Muscle layer of duodenum (tissue), 2 donors: ENCODE data around the gene TMEM255B.

ENCODE experiments used
- H3K27ac ChIP-seq: one replicate; pipeline ENCODE4 v1.7.0; 2013; ENCODE audit warnings: mild to moderate bottlenecking, low read length
- H3K27me3 ChIP-seq: one replicate; pipeline ENCODE4 v1.7.0; 2013; ENCODE audit warnings: low read depth, mild to moderate bottlenecking, control low read depth, low read length
- H3K36me3 ChIP-seq, 2 donors: one replicate each; pipeline ENCODE4 v1.7.0; 2013; ENCODE audit warnings: low read length in 2 of 2, control low read depth in 1 of 2, mild to moderate bottlenecking in 1 of 2; ENCODE audit not compliant: insufficient read depth in 2 of 2, control insufficient read depth in 1 of 2
- H3K4me1 ChIP-seq, 2 donors: one replicate each; pipeline ENCODE4 v1.7.0; 2013; ENCODE audit warnings: low read length in 2 of 2, mild to moderate bottlenecking in 2 of 2, control low read depth in 1 of 2, moderate library complexity in 1 of 2; ENCODE audit not compliant: insufficient read depth in 2 of 2, control insufficient read depth in 1 of 2
- H3K4me3 ChIP-seq, 2 donors: one replicate each; pipeline ENCODE4 v1.7.0; 2013; ENCODE audit warnings: low read length in 2 of 2, low read depth in 1 of 2, mild to moderate bottlenecking in 1 of 2
- H3K9me3 ChIP-seq, 2 donors: one replicate each; pipeline ENCODE4 v1.7.0; 2013; ENCODE audit warnings: low read length in 2 of 2, control low read depth in 1 of 2, mild to moderate bottlenecking in 1 of 2; ENCODE audit not compliant: control insufficient read depth in 1 of 2
- donor health status: healthy.

The TMEM255B gene

GRCh38 chr13:113852536-113853517 lies 93.8 kb downstream of the TMEM255B start:
- H3K27ac ChIP-seq = no peak overlapping the region
- no peaks in the 10 kb centered on the region for H3K9me3 ChIP-seq
- H3K36me3 ChIP-seq = no peaks in the 10 kb centered on the region
- H3K27me3 ChIP-seq = no peaks in the 10 kb centered on the region
- peaks cover 34 to 40% of the 10 kb centered on the region in 2 donors for H3K4me1 ChIP-seq
- H3K4me3 ChIP-seq = no peak overlapping the region

DNA sequence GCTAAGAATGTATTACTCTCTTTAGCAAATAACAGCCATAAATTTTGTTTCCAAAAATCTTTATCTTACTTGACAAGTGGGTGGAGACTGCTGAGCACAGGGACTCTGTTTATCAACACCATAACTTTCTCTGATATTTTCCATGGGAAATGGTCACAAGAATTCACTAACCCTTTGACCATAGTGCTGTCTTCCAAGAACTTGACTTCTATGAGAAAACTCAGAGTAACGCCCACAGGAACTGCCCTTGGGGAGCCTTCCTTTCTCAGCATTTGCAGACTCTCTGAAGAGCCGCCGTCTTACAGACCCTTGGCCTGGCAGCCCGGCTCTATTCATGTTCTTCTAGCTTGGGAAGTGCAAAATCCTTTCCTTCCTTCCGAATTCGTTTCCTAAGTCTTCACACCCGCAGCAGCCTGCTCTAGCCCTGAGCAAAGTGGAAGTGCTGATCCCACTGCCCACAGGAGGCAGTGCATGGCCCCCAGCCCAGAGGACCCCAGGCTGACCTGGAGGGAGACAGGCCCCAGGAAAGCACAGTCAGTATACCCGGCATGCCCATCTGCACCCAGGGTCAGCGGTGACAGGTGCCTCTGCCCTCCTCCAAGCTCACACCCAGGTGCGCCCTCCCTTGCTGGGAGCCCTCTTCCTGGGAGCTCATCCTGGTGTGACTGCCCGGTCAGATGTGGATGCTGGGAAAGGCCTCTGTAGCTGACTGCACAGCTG lies 94.7 kb downstream of the TMEM255B start:
- peaks cover 25 to 38% of the 10 kb centered on the region in 2 donors for H3K4me1 ChIP-seq
- no peak overlapping the region for H3K4me3 ChIP-seq

DNA sequence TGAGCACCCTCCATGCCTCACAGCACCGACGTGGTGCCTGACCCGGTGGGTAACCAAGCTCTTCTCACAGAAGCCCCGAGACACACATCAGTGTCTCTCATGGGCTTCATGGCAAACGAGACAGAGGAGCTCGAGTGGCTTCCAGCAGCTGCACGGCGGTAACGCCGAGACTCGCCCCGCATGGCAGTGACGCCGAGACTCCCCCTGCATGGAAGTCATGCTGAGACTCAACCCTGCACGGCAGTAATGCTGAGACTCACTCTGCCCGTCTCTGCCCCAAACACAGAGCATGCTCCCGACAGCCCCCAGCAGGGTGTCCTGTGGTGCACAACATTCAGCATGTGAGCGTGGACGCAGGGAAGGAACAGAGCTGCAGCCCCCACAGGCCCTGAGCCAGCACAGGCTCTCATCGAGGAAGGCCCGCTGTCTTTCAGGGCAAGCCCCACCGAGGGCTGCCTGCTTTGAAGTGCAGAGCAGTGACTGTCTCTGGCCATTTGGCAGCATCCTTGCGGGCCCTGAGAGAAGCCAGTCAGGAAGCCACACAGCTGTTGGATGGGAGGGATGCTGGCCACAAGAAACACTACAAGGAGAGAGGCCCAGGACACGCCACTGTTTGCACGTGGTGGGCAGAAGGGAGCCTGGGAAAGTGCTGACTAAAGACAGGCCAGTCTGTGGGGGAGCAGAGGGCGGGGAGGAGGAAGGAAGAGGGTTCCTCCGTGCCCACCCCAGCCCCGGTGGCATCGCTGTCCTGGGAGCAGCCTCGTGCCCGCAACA lies 95.4 kb downstream of the TMEM255B start:
- Histone ChIP-seq H3K36me3 (peaks cover 0 to 5% of the 10 kb centered on the region in 2 donors), H3K4me3 (no peak overlapping the region), H3K4me1 (peaks cover 25 to 33% of the 10 kb centered on the region in 2 donors), H3K9me3 (no peaks in the 10 kb centered on the region), H3K27ac (no peak overlapping the region), H3K27me3 (no peaks in the 10 kb centered on the region)

More for the DNA sequence above, 94.7 kb downstream of the TMEM255B start:
- Histone ChIP-seq H3K36me3 (peaks cover 0 to 4% of the 10 kb centered on the region in 2 donors), H3K27me3 (no peaks in the 10 kb centered on the region), H3K27ac (no peak overlapping the region), H3K9me3 (no peaks in the 10 kb centered on the region)

DNA sequence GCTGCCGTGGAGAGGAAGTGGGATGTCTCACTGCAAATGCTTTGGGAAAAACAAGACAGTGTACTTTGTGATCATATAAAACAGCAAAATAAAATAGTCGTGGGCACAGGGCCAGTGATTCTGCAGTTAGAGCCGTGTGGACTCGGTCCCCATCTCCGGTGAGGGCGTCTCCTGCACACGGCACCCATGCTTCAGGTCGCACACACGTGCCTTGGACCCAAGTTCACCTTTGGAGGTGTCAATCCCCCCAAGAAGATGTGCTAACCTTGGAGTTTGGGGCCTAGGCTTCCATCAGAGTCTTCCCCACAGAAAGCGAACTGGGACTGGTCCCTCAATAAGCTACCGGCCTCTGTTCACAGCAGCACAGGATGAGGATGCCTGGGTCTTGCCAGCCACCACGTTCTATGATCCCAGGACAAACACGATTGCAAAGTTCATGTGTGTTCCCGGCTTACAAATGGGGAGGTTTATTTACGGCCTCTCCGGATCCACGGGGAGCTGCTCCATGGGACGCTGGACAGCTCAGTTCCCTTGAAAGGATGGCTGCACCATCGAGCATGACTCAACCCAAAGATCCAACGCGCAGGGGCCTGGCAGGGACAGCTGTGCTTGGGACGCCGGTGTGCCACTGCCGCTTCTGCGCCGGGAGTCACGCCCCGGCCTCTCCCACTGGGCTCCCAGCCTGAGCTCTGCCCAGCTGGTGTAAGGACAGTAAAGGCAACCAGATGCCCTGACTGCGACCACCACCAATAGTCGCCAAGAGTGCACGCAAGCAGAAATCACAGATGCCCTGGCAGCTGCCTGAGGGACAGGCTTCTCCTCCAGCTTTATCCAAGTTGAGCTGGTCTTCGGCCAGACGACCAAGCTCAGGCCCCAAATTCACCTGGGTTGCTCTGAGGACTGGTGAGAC lies 96.2 kb downstream of the TMEM255B start:
- Histone ChIP-seq H3K4me3 (no peak overlapping the region), H3K9me3 (no peaks in the 10 kb centered on the region), H3K27ac (no peak overlapping the region), H3K27me3 (no peaks in the 10 kb centered on the region), H3K4me1 (peaks cover 25 to 33% of the 10 kb centered on the region in 2 donors), H3K36me3 (peaks cover 0 to 5% of the 10 kb centered on the region in 2 donors)

GRCh38 chr13:113855931-113856715 lies 97.1 kb downstream of the TMEM255B start:
- peaks cover 0 to 5% of the 10 kb centered on the region in 2 donors for H3K36me3 ChIP-seq
- no peaks in the 10 kb centered on the region for H3K27me3 ChIP-seq
- no peak overlapping the region for H3K27ac ChIP-seq
- H3K9me3 ChIP-seq = no peaks in the 10 kb centered on the region
- H3K4me1 ChIP-seq = peaks cover 25 to 33% of the 10 kb centered on the region in 2 donors
- H3K4me3 ChIP-seq = no peak overlapping the region

GRCh38 chr13:113856716-113857065 lies 97.7 kb downstream of the TMEM255B start:
- no peaks in the 10 kb centered on the region for H3K27me3 ChIP-seq
- no peak overlapping the region for H3K27ac ChIP-seq
- peaks cover 0 to 5% of the 10 kb centered on the region in 2 donors for H3K36me3 ChIP-seq
- H3K4me1 ChIP-seq = peaks cover 25 to 33% of the 10 kb centered on the region in 2 donors
- no peaks in the 10 kb centered on the region for H3K9me3 ChIP-seq
- no peak overlapping the region for H3K4me3 ChIP-seq

DNA sequence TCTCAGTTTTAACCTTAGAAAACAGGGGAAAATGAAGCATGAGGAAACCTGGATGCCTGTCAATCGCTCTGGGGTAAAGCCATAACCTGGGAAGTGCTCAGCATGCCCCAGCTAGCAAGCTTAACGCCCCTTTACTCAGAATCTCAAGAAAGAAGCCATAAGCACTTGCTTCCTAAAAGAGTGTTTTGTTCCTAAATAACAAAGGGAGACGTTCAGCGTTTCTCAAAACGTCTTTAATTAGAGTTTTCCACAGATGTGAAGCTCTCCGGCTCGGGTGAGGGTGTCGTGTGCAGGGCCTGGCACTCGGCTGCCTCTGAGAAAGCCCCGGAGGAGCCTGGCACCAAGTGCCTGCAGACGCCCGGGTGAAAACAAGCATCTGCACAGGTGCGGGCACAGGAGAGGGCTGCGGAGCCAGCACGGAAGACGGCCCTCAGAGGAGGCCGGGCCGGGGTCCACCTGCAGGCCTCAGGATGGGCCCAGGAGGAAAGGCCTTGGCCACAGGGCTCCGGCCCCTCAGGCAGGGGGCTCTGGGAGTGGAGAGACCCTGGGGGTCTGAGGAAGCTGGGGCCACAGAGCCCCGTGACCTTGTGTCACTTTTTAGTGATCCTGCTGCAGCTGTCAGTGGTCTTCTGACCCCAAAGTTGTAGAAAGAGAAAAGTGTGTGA lies 98.6 kb downstream of the TMEM255B start:
- Histone ChIP-seq H3K9me3 (no peaks in the 10 kb centered on the region), H3K27ac (no peak overlapping the region), H3K4me1 (peaks cover 24 to 33% of the 10 kb centered on the region in 2 donors), H3K4me3 (no peak overlapping the region), H3K36me3 (peaks cover 0 to 5% of the 10 kb centered on the region in 2 donors), H3K27me3 (no peaks in the 10 kb centered on the region)

DNA sequence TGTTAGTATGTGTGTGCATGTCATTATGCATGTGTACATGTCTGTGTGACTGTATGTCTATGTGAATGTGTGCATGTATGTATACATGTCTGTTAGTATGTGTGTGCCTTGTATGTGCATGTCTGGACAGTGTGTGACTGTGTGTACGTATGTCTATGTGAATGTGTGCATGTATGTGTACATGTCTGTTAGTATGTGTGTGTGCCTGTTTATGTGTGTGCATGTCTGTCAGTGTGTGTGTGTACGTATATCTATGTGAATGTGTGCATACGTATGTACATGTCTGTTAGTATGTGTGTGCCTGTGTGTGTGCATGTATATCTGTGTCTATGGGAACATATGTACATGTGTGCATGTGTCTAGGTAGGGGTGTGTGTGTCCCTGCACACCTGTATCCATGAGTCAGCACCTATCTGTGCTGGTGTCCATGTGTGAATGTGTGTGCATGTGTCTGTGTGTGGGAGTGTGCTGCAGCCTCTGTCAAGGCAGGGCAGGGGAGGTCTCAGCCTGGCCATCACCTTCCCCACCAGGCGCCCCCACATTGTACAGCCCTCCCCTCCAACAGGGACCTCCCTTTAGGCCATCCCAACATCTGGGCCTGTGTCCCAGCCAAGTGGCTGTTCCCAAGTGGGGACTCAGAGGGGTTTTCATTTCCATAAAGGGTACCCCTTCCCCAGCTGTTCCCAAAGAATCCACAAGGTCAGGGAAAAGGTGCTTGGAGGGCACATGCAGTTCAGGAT lies 100.5 kb downstream of the TMEM255B start:
- H3K4me1 ChIP-seq = peaks cover 6 to 25% of the 10 kb centered on the region in 2 donors
- no peaks in the 10 kb centered on the region for H3K27me3 ChIP-seq
- peak overlapping the region; percentile 57 for H3K27ac ChIP-seq

GRCh38 chr13:113860051-113860664 lies 101.1 kb downstream of the TMEM255B start:
- peaks cover 0 to 5% of the 10 kb centered on the region in 2 donors for H3K36me3 ChIP-seq
- peaks cover 1 to 21% of the 10 kb centered on the region in 2 donors for H3K4me1 ChIP-seq
- no peaks in the 10 kb centered on the region for H3K9me3 ChIP-seq
- H3K27ac ChIP-seq = peak overlapping the region; percentile 60
- H3K4me3 ChIP-seq = no peak overlapping the region
- H3K27me3 ChIP-seq = no peaks in the 10 kb centered on the region

More for the DNA sequence above, 100.5 kb downstream of the TMEM255B start:
- no peaks in the 10 kb centered on the region for H3K9me3 ChIP-seq
- H3K4me3 ChIP-seq = no peak overlapping the region
- peaks cover 0 to 5% of the 10 kb centered on the region in 2 donors for H3K36me3 ChIP-seq
